T1000 (cell line): ENCODE data around the gene RBBP8NL.

Source experiments
- DNase-seq: peaks from one replicate; lab custom pipeline; 2025; ENCODE audit warnings: mixed read lengths; lab: John Stamatoyannopoulos, UW

RBBP8NL gene

DNA sequence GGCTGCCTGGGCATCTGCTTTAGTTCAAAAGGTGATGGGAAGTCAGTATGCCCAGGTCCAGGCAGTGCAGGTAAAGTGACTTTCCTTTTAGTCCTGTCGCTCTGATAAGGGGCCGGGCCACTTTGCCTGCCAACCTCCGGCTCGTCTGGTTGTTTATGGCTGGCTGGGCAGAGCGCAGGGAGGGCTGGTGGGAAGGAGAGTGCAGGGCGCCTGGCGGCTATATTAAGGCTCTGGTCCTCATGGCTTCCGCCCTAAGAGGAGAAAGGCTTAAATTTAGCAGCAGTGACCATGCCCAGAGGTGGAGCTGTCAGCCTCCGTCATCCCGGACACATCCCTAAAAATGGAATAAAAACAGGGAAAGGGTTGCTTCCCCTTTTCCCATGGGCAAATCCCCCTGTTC is 33.8 kb upstream of the RBBP8NL start:
- no peak for DNase-seq

GRCh38 chr20:62460678-62461077 is 33.3 kb upstream of the RBBP8NL start:
- no peak for DNase-seq

DNA sequence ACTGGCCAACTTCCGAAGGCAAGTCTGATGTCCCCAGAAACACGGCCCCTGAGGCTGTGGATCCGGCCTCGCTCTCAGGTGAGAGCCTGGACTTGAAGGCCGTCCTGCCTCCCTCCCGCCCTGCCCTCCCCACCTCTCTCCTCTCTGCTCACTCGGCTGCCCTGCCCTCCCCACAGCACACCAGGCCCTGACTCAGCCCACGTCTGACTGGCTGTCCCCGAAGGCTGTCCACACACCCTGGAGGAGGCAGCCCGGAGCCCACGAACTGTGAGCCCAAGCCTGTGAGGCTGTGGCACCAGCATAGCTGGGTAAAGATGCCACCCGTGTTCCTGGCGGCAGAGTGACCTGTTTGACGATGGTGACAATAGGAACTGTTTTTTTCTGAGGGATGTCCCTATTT is 32.1 kb upstream of the RBBP8NL start:
- DNase-seq = no peak

- DNase-seq = no peak
These were observed 31.2 kb upstream of the RBBP8NL start for GRCh38 chr20:62458275-62459251.

DNA sequence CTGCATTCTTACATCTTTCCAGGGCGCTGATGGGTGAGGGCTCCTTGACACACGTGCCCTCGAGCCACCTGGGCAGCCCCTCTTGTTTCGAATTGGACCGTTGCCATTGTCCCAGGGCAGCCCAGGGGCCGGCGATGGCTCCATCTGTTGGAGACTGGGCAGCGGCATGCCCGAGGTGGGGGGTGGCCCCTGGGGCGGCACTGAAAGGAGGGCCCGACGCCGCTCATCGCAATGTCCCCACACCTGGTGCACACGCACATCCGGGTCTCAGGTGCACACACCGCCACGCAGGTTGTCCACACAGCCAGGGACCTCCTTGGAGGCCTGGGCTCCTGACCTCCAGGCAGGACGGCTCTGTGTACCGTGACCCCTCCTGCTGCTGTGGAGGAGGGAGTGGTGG is 30.5 kb upstream of the RBBP8NL start:
- DNase-seq = no peak

GRCh38 chr20:62457098-62457497 is 29.8 kb upstream of the RBBP8NL start:
- DNase-seq = no peak

DNA sequence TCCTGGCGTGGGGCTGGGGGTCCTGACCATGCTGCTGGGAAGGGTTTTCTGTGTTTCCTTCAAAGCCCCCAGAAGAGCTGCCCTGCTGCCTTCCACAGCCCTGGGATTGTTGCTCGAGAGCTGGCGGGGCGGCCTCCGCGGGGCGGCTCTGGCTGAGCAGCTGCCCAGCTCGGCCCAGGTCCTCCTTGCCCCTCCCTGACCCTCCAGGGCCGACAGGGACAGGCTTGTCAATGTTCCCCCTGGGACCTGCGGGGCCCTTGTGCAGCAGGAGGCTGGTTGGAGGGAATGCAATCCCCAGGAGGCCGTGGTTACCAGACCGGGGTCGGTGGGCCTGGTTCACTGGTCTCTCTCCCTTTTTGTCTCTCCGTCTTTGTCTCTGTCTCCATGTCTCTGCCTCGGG is 28.6 kb upstream of the RBBP8NL start:
- no peak for DNase-seq

DNA sequence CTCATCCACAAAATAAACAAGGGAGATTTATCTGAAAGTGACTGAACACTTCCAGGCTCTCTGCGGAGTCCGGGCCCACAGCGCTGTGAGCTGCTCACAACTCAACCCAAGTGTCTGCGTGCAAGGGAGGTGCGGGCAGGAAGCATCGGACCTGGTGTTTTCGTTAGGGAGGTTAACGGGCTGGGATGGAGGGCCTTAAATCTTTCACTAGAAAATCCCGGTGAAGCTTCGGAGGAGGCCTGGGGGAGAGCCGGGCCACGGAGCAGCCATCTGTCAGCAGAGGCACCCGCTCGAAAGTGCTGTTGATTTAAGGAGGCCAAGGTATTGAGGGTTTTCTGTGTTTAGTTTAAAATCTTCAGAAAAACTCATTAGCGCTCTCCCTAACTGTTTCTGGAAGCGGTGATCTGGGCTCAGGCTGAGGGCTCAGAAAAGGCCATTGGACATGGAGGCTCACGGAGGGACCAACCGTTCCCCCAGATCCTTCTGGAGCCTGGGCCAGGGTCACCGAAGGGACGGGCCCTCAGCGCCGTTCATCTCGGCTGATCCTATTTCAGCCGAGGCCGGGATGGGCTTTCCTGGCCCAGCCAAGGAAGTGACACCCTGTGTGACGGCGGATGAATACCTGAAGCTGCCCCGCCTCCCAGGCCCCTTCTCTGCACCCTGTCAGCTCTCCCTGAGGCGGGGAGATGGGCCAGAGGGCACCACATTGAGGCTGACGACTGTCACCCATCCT is 27.7 kb upstream of the RBBP8NL start:
- no peak for DNase-seq

GRCh38 chr20:62453186-62453808 is 26.0 kb upstream of the RBBP8NL start:
- DNase-seq = no peak

GRCh38 chr20:62452475-62453095 is 25.2 kb upstream of the RBBP8NL start:
- DNase-seq = no peak

DNA sequence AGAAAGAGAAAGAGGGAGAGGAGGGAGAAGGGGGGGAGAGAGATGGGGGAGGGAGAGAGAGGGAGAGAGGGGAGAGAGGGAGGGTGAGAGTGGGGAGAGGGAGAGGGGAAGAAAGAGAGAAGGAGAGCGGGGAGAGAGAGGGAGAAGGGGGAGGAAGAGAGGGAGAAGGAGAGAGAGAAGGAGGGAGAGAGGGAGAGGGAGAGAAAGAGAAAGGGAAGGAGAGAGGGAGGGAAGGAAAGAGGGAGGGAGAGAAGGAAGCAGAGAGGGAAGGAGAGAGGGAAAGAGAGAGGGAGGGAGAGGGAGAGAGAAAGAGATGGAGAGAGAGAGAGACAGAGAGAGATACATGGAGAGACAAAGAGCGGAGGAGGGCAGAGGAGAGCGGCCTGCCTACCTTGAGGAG is 24.6 kb upstream of the RBBP8NL start:
- no peak for DNase-seq

DNA sequence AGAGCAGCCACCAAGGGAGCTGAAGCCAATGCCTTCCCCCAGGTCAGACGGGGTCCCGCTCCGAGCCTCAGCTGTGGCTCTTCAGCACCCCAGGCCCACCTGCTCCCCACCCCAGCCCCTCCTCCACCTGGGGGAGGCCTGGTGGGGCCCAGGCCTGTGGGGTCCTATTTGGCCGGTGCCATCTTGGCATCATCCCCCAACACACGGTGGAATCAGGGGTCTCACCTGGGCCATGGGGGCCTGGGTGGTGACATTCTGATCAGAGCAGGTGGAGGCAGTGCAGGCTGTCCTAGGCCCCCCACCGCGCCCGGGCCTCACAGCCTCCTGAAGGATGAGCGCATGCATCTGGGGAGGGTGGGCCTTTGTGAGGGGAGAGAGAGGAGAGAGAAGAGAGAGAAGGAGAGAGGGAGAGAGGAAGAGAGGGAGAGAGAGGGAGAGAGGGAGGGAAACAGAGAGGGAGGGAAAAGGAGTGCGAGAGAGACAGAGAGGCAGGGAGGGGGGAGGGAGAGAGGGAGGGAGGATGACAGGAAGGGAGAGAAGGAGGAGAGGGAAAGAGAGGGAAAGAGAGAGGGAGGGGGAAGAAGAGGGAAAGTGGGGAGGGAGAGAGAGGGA is 23.9 kb upstream of the RBBP8NL start:
- no peak for DNase-seq

DNA sequence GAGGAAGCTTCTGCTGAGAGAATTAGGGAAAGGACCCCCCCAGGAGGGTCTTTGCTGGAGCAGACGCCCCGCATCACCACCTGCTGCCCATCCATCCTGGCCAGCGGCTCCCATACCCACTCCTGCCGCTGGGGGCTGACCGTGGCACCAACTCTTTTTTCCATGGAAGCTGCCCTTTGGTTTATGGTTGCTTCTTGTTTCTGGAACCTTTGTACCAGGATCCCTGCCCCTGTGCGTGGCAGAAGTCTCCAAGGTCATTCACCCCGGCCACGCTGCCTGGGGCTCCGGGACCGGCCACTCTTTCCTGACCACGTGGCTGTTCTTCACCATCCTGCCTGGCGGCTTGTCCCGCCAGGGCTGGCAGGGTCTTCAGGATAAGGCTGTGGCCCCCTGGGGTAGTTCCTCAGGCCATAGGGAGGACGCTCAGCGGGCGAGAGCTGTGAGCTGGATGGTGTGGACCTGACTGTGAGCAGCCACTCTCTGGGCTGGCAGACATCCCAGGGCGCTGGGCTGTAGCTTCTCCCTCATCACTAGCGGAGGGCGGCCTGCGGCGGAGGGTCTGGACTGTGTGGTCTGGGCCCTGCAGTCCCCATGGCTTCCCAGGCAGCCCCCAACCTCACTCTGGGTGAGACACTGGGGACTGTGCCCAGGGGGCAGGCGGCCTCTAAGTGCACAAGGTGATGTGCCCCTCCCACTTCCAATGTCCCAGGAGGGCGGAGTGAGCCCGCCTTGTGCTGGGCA is 22.8 kb upstream of the RBBP8NL start:
- DNase-seq = no peak

DNA sequence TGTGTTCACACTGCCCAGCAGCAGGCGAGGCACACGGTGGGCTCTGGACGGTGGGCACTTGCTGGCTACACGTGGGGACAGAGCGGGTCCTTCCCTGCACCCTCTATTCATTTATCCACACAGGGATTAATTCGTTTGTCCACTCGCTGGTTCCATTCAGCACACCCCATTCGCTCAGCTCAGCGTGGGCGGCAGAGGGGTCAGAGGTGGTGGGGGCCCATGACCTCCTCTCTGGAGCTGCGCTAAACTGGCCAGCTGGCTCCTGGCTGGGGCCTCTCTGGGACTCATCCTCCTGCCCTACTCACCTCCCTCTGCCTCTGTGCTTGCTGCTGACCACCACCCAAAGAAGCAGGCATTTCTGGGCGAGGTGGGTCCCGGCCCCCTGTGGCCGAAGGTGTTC is 21.4 kb upstream of the RBBP8NL start:
- DNase-seq = no peak

DNA sequence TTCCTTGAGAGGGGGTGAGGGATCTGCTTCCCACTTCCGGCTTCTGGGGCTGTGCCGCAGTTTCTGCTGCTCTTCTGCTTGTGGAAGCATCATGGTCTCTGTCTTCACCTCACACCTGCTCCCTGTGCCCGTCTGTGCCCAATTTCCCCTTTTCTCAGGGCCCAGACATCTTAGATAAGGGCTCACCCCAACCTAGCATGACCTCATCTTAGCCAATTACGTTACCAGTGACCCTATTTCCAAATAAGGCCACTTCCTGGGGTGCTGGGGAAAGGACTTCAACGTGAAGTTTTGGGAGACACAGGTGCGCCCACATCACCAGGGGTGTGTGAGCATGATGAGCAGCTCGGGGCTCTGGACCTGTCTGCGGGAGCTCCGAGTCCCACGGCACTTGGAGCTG is 20.7 kb upstream of the RBBP8NL start:
- no peak for DNase-seq

- no peak for DNase-seq
These were observed 19.8 kb upstream of the RBBP8NL start for GRCh38 chr20:62446888-62447869.

GRCh38 chr20:62446481-62446880 is 19.1 kb upstream of the RBBP8NL start:
- no peak for DNase-seq

DNA sequence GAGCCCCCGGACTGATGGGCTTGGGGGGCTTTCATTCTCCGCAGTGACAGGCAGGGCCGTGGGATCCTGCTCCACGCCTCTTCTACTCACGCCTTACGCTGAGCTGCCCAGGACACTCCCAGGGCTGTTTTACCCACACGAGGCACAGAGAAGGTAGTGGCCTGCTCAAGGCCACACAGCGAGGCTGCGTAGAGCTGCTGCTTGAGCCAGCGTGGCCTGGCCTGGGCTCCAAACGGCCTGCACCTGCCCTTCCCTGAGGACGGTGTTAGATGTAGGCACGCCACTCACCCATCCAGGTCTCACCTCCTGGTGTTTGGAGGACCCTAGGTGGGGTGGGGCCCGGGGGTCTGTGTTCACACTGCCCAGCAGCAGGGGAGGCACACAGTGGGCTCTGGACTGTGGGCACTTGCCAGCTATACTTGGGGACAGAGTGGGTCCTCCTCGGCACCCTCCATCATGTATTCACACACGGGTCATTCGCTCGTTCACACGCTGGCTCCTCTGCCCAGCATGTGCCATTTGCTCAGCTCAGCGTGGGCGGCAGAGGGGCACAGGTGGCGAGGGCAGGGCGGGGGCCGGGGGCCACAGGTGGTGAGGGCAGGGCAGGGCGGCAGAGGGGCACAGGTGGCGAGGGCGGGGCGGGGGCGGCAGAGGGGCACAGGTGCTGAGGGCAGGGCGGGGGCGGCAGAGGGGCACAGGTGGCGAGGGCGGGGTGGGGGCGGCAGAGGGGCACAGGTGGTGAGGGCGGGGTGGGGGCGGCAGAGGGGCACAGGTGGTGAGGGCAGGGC is 18.4 kb upstream of the RBBP8NL start:
- no peak for DNase-seq

GRCh38 chr20:62444286-62444685 is 16.9 kb upstream of the RBBP8NL start:
- no peak for DNase-seq
